ENCODE data around the gene ANO1.

ANO1 gene

GRCh38 chr11:70119502-70119901 lies 41.4 kb downstream of the ANO1 start:
- DNase-seq = no peak

GRCh38 chr11:70120674-70121073 lies 42.6 kb downstream of the ANO1 start:
- no peak for DNase-seq

- no peak for DNase-seq
Observed at GRCh38 chr11:70122490-70123198, 44.5 kb downstream of the ANO1 start.

GRCh38 chr11:70123711-70124110 lies 45.6 kb downstream of the ANO1 start:
- DNase-seq = no peak

GRCh38 chr11:70124321-70125000 lies 46.3 kb downstream of the ANO1 start:
- DNase-seq = no peak

GRCh38 chr11:70126494-70126893 lies 48.4 kb downstream of the ANO1 start:
- no peak for DNase-seq

GRCh38 chr11:70127653-70128434 lies 49.7 kb downstream of the ANO1 start:
- DNase-seq = no peak

GRCh38 chr11:70128435-70128906 lies 50.4 kb downstream of the ANO1 start:
- DNase-seq = no peak

GRCh38 chr11:70129051-70129592 lies 51.0 kb downstream of the ANO1 start:
- no peak for DNase-seq

- no peak for DNase-seq
Observed at GRCh38 chr11:70130636-70131035, 52.5 kb downstream of the ANO1 start.

- no peak for DNase-seq
Observed at GRCh38 chr11:70131606-70132190, 53.6 kb downstream of the ANO1 start.

- DNase-seq = no peak
Observed at GRCh38 chr11:70132641-70133040, 54.5 kb downstream of the ANO1 start.

- no peak for DNase-seq
Observed at GRCh38 chr11:70133771-70134335, 55.7 kb downstream of the ANO1 start.

- DNase-seq = no peak
Observed at GRCh38 chr11:70134490-70134889, 56.4 kb downstream of the ANO1 start.

- no peak for DNase-seq
Observed at GRCh38 chr11:70135142-70135541, 57.0 kb downstream of the ANO1 start.

GRCh38 chr11:70135625-70136059 lies 57.5 kb downstream of the ANO1 start:
- DNase-seq = no peak

- no peak for DNase-seq
Observed at GRCh38 chr11:70137383-70137782, 59.3 kb downstream of the ANO1 start.

- DNase-seq = no peak
Observed at GRCh38 chr11:70138403-70138802, 60.3 kb downstream of the ANO1 start.

- no peak for DNase-seq
Observed at GRCh38 chr11:70139785-70140410, 61.8 kb downstream of the ANO1 start.

- DNase-seq = no peak
Observed at GRCh38 chr11:70140711-70141485, 62.8 kb downstream of the ANO1 start.

- DNase-seq = no peak
Observed at GRCh38 chr11:70141486-70142220, 63.5 kb downstream of the ANO1 start.
